Mononuclear cell (primary cell): ENCODE results near the gene CTSD. TPM values are rescaled to one million over a fixed set of nuclear protein-coding genes. Genes with fewer than 3 reads are reported as not detected.

Experiments used
- H3K27me3 ChIP-seq: 2 replicates; pipeline ENCODE4 v1.6.0; 2011; ENCODE audit warnings: low read length, control low read depth; ENCODE audit not compliant: insufficient read depth
- H3K4me1 ChIP-seq: 2 replicates; pipeline ENCODE4 v1.5.1; 2011; ENCODE audit warnings: mild to moderate bottlenecking, low read length, control low read depth; ENCODE audit not compliant: insufficient read depth
- H3K4me3 ChIP-seq: 2 replicates; pipeline ENCODE4 v1.5.1; 2011; ENCODE audit warnings: mild to moderate bottlenecking, low read length, moderate library complexity
- H3K9me3 ChIP-seq: 2 replicates; pipeline ENCODE4 v1.5.1; 2011; ENCODE audit warnings: low read depth, mild to moderate bottlenecking, control low read depth, low read length
- total RNA-seq: library from RNA; depleted of rRNA; stranded (reverse); fragments of >200 nt; gene quantifications from one replicate; pipeline ENCODE4 v1.2.3, GENCODE V29; 2012

CTSD gene
- total RNA-seq, 1 donor = 253 TPM

- peaks cover 95% of the 10 kb centered on the region for H3K4me1 ChIP-seq
- no peaks in the 10 kb centered on the region for H3K27me3 ChIP-seq
- no peak overlapping the region for H3K4me3 ChIP-seq
- H3K9me3 ChIP-seq = no peaks in the 10 kb centered on the region
These were observed 6.6 kb downstream of the CTSD start for GRCh38 chr11:1756791-1757771.

- Histone ChIP-seq H3K9me3 (no peaks in the 10 kb centered on the region), H3K27me3 (no peaks in the 10 kb centered on the region), H3K4me1 (peaks cover 95% of the 10 kb centered on the region), H3K4me3 (no peak overlapping the region)
These were observed 7.8 kb downstream of the CTSD start for GRCh38 chr11:1755692-1756561.

DNA sequence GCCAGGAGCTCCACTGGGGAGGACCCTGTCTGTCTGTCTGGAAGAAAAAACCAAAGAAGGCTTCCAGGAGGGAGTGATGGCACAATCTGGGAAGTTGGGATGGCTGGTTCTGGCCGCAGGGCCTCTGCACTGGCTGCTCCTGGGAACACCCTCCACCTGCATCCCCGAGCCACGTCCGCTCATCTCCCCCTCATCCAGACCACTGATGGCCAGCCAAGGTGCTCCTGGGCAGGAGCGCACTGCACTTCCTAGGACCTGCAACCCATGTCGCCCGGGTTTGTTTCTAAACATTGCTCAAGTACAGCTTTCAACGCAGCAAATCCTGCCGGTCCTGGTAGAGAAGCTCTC, 8.4 kb downstream of the CTSD start:
- Histone ChIP-seq H3K27me3 (no peaks in the 10 kb centered on the region), H3K4me1 (peaks cover 93% of the 10 kb centered on the region), H3K9me3 (no peaks in the 10 kb centered on the region), H3K4me3 (no peak overlapping the region)

DNA sequence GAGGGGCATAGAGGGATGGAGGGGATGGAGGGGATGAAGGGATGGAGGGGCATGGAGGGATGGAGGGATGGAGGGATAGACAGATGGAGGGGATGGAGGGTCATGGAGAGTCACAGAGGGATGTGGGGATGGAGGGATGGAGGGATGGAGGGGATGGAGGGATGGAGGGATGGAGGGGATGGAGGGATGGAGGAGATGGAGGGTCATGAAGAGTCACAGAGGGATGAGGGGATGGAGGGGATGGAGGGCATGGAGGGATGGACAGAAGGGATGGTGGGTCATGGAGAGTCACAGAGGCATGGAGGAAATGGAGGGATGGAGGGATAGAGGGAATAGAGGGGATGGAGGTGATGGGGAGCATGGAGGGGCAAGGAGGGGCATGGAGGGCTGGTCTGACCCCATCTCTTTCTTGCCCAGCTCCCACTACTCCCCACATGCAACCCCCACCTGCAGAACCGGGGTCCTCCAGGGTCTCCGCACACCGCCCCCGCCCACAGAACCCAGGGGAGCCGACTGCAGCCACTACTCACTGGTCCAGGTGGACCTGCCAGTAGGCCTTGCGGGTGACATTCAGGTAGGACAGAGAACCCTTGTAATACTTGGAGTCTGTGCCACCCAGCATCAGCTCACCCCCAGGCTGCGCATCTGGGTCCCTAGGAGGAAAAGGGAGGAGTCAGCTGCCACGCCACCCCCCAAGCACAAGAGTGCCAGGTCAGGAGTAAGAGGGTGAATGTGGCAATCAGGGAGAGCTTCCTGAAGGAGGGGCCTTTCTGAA, 9.2 kb downstream of the CTSD start:
- Histone ChIP-seq H3K27me3 (peaks cover 6% of the 10 kb centered on the region), H3K9me3 (no peaks in the 10 kb centered on the region), H3K4me3 (no peak overlapping the region), H3K4me1 (peaks cover 93% of the 10 kb centered on the region)

DNA sequence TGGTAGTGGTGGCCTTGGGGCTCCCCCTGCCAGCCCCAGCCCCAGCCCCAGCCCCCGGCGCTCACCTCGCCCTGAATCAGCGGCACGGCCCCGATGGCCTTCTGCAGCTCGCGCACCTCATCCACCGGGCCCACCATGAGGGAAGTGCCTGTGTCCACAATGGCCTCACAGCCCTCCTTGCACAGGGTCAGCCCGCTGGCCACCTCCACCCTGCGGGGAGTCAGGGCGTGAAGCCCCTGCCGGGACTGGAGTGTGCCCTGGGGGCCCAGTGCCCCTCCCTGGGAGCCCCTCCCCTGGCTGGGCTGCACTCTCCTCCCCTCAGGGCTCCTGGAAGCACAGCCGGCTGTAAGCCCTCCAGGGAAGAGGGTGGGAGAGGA, 9.8 kb downstream of the CTSD start:
- Histone ChIP-seq H3K9me3 (no peaks in the 10 kb centered on the region), H3K27me3 (peaks cover 8% of the 10 kb centered on the region), H3K4me3 (no peak overlapping the region), H3K4me1 (peaks cover 93% of the 10 kb centered on the region)

- Histone ChIP-seq H3K4me3 (no peak overlapping the region), H3K9me3 (no peaks in the 10 kb centered on the region), H3K27me3 (peaks cover 11% of the 10 kb centered on the region), H3K4me1 (peaks cover 93% of the 10 kb centered on the region)
These were observed 10.3 kb downstream of the CTSD start for GRCh38 chr11:1753229-1753928.

DNA sequence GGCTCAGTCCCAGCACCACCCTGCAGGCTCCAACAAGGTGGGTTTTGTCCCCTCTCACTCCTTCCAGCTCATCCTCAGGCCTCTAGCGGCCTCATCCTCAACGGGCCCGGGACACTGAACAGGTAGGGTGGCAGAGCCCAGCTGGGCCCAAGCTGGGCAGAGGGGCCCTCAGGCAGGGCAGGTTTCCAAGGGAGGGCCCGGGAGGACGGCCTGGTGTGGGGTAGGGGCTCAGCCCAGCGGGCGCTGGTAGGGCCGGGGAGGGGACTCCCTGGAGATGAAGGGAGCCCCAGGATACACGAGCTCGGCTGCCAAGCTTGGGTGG, 10.9 kb downstream of the CTSD start:
- Histone ChIP-seq H3K9me3 (no peaks in the 10 kb centered on the region), H3K27me3 (peaks cover 11% of the 10 kb centered on the region), H3K4me3 (no peak overlapping the region), H3K4me1 (peaks cover 89% of the 10 kb centered on the region)

DNA sequence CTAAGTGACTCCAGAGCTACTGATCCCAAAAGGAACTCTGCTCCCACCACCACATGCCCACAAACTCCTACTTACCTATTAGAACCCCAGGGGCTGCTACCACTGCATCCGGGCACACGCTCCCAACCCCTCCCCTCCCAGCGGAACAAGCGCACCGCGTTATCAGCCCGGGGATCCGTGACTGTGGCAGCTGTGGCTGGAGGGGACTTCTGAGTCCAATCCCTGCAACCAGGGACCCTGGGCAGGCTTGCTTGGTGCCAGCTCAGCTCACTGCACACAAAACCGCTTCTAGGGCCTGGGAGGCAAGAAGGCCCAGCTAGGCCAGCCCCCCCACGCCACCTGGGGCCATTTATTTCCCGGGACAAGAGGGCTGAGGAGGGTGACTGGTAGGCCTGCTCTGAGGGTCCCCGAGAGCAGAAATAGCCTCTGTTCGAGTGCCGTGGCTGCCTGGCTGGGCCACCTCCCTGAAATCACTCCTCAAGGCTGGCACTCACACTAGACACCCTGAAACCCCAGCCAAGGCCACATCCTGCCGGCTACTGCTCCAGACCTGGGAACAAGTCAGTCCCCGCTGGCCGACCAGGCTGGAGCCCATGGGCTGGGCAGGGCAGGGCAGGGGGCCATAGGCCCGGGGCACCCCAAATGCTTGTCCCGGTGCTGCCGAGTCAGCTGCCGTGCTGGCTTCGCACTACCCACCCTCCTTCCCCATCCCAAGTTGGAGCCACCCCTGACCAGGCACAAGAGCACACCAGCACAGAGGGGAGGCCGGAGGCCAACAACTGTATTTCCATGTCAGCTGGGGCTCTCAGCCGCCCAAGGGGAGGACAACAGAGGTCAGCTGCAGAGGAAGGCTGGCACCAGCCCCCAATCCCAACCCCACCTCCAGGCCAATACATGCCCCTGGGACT, 11.5 kb downstream of the CTSD start:
- Histone ChIP-seq H3K4me1 (peaks cover 83% of the 10 kb centered on the region), H3K27me3 (peaks cover 11% of the 10 kb centered on the region), H3K4me3 (no peak overlapping the region), H3K9me3 (no peaks in the 10 kb centered on the region)

DNA sequence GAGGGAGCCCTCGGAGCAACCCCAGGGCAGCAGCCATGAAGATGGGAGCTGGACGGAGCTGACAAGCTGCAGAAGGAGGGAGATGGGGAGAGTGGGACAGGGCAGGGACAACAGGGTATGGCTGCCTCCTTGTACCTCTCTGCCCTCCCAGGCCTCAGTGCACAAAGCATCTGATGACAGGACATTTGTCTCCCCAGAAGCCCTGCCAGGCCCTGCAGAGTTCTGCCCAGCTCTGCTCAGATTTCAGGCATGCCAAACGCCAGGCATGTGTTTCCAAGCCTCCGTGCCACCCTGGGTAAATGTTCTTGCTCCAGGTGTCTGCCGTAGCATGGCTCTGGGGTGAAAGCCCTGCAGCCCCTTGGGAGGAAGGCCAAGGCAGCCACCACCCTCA, 12.2 kb downstream of the CTSD start:
- Histone ChIP-seq H3K9me3 (no peaks in the 10 kb centered on the region), H3K4me3 (no peak overlapping the region), H3K27me3 (peaks cover 11% of the 10 kb centered on the region), H3K4me1 (peaks cover 76% of the 10 kb centered on the region)

GRCh38 chr11:1750840-1751530, 12.7 kb downstream of the CTSD start:
- peaks cover 71% of the 10 kb centered on the region for H3K4me1 ChIP-seq

DNA sequence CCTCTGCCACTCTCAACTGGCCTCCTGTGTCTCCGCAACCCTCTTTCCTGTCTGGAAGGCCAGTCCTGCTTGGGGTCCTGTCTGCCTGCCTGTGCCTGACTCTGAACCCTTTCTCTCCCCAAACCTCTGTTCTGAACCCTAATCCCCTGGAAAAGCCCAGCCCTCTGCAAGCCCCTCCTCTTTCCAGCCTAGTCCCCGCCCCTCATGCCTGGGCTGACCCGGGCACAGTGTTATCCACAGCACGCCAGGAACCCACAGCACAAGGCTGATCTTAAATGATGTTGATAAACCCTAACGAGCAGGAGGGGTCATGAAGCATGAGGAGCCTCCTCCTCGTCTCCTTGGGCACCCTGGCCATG, 13.3 kb downstream of the CTSD start, which contains the start of gene IFITM10:
Gene IFITM10, minus strand, starts transcription at position 115 of the 359 bp plus-strand sequence. CDS start 153 bp downstream, outside the sequence.
- peaks cover 11% of the 10 kb centered on the region for H3K27me3 ChIP-seq
- no peak within 1 kb of the TSS for H3K4me3 ChIP-seq
- H3K4me1 ChIP-seq = peaks cover 65% of the 10 kb centered on the region
- H3K9me3 ChIP-seq = no peaks in the 10 kb centered on the region

More at GRCh38 chr11:1750840-1751530, 12.7 kb downstream of the CTSD start:
- Histone ChIP-seq H3K4me3 (no peak overlapping the region), H3K9me3 (no peaks in the 10 kb centered on the region), H3K27me3 (peaks cover 11% of the 10 kb centered on the region)

DNA sequence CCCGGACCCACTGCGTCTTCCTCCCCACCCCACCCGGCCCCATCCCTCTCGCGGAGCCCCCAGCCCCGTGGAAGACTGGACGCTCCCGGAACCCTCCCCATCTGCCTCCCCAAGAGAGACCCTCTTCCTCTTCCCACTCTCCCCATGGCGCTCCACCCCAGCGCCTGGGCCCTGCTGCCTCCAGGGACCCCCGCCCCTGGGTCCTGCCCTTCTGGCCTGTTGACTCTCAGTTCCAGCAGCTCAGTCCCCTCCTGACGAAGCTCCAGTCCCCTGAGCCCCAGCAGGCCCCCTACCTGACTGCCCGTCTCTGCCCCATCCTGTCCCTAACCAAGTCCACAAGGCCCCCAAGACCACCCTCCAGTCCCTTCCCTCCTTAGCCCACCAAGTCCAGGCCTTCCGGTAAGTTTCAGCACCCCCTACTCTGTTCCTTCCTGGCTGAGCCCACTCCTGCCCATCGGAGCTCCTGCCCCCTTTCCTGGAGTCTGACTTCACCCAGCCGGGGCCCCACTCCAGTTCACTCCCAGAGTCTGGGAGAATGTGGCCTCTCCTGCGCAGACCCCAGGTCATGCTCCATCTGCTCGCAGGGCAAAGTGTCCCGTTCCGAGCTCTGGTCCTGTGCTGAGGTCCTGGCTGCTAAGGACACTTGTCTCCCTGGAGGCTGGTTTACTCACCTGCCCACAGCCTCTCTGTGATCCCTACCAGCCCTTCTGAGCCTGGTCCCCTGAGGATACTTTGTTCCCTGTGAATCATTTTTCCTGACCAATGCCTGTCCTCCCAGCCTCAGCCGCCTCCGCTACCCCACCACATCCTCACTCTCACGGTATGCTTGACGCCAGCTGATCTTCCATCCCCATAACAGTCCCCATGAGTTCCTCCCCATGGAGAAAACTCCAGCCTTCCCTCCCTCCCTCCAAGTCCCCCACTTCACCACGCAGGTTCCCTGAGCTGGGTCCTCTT, 14.1 kb downstream of the CTSD start:
- no peak overlapping the region for H3K4me3 ChIP-seq

More for the DNA sequence above, 14.1 kb downstream of the CTSD start:
- peaks cover 11% of the 10 kb centered on the region for H3K27me3 ChIP-seq
- H3K9me3 ChIP-seq = no peaks in the 10 kb centered on the region
- peaks cover 57% of the 10 kb centered on the region for H3K4me1 ChIP-seq
